ENCODE measurements around the gene DAP.

DAP gene

GRCh38 chr5:10709409-10709808 lies 51.6 kb downstream of the DAP start:
- no peak for DNase-seq (ENCODE audit: low spot score)

- DNase-seq (ENCODE audit: low spot score) = no peak
Observed at GRCh38 chr5:10708189-10708944, 52.7 kb downstream of the DAP start.

GRCh38 chr5:10707198-10708142 lies 53.6 kb downstream of the DAP start:
- DNase-seq (ENCODE audit: low spot score) = no peak

DNA sequence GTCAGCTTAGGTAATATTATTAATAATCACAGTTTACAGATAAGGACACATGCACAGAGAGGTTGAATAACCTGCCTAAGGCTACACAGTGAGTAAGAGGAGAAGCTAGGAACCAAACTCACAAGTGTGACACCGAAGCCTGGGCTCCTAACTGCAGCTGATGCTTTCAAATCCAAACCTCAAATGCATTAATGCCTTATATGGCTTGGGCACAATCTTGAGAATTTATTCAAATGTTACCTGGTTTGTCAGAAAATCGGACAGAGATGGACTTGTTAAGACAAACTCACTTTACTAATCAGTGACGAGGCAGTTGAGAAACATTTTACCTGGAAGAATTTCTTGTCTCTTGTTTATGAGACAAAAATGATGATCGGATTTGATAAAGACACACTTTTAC lies 54.7 kb downstream of the DAP start:
- no peak for DNase-seq (ENCODE audit: low spot score)

GRCh38 chr5:10705747-10706146 lies 55.3 kb downstream of the DAP start:
- DNase-seq (ENCODE audit: low spot score) = no peak

DNA sequence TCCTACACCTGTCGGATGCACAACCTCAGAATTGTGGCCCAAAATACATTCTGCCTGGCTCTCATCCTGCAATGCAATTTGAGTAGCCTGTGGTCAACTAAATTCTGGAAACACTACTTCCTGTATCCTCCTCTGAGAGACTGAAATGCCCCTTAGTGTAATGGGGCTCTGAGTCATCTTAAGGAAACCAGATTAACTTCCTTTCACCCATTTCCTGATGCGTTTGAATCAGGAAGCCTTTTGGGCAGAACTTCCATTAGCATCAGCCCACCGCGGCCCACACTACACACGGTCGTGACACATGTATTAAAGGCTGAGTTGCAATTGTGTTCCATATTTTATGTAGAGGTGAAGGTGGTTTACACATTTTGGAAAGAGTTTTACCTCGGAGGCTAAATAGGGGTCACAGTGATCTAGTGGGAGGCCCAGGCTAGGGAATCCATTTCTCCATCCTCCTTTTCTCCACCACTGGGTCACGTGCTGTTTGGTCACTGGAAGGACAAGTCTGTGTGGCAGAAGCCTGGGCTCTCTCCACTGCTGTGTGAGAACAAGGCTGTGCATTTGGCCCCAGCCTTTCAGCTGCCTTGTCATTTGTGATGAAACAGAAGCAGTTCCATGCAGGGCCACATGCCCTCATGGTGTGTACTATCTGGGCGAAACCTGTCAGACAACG lies 55.9 kb downstream of the DAP start:
- DNase-seq (ENCODE audit: low spot score) = no peak

DNA sequence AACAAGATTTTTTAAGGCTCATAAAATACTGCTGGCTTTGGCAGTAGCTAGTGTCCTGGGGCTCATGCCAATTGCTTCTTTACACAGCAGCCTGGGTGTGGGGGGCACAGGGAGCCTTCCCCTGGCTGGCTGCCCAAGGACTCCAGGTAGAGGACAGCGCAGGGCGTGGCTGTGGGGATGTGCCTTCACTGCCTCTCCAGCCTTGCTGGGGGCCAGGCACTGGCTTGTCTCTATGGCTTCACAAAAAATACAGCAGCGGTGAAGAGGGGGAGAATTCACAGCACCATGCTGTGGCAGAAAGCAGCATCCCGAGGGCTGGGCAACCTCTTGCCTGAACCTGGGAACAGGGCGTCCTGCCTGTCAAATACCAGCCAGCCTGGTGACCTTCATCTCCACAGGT lies 57.4 kb downstream of the DAP start:
- DNase-seq (ENCODE audit: low spot score) = no peak

DNA sequence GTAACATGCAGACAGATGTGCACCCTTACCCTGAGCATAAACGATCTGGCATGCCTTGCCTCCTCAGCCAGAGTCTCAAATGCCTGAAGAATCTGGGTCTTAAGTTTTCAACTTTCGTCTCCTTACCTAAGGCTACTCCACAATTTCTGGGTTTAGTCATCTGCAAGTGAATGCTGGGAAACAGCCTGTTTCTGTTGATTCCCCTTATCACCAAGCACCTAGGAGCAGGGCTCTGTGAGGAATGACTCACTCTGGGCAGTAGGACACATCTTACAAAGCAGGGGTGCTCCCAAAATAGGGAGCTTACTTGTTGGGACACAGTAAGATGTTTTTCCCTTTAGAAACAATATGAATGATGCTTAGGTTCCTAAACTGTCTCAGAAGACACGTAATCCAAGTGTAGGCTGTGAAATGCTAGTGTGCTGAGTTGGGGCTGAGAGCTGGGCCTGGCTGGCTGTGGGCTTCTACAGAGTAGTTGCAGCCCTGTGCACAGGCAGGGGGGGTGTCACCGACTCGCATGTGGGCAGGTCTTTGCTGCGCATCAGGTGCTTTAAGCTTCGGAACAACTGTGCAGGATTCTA lies 58.0 kb downstream of the DAP start:
- peak; percentile 67 for DNase-seq (ENCODE audit: low spot score)

- DNase-seq (ENCODE audit: low spot score) = peak; percentile 13
Observed at GRCh38 chr5:10702040-10702629, 58.9 kb downstream of the DAP start.

DNA sequence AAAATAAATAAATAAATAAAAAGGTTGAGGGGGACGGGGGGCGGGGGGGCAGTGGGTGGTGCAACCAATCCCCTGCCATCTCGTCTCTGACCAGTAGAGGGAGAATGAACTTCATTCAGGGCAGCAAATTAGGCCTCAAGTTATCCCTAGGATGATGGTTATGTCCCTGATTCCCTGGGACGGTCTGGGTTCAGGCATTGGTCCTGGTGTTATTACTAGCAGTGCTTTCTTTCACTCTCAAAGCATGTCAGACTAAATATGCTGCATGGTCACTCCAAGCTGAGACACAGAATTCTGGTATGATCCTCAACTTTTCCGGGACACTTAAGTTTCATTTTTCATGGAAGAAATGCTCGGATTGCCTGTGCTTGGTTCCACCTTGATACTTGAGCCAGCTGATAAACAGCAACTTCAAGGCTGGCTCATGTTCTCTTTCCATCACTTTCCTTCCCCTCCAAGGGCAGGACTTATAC lies 59.4 kb downstream of the DAP start:
- peak; percentile 56 for DNase-seq (ENCODE audit: low spot score)

DNA sequence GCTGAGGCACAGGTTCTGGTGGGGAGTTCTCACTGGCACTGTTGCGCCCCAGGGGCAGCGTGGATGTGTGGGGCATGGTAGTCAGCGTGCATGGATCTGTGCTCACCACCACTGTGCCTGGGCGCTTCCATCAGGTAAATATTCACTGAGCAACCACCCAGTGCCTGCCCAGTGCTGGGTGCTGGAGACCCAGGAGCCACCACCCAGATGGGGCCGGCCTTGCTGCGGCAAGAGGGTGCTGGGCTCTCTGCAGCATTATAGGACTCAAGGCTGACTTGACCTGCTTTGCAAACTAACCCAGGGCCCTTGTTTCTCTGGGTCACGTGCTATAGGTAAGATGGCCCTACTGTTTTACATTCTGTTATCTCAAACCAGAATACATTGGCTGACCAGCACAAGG lies 60.5 kb downstream of the DAP start:
- DNase-seq (ENCODE audit: low spot score) = no peak

GRCh38 chr5:10699987-10700386 lies 61.0 kb downstream of the DAP start:
- DNase-seq (ENCODE audit: low spot score) = no peak

DNA sequence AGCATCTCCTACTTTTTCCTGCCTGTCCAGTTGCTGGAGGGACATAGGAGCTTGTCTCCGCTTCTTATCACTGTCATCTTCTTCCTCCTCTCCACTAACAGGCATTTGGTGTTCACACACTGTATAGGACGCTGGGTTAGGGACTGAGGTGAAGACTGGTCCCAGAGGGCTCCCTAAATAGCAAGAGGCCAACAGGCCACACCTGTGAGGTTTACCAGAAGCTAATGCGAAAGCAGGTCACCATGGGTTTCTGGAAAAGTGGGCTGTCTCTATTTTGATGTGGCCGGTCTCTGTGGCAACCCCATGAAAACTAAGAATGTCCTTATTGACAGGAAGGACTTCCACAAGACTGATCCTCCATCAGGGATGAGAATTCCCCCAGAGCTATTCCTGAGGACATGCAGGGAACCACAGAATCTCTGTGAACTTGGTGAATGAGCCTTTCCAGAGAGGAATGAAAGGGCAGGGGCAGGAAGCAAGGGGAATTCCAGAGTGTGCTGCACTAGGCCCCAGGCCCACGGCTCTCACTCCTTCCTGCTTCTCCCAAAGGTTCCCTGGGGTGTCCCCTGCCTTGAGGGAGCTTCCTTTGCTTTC lies 61.7 kb downstream of the DAP start:
- DNase-seq (ENCODE audit: low spot score) = no peak

- no peak for DNase-seq (ENCODE audit: low spot score)
Observed at GRCh38 chr5:10695759-10696543, 65.1 kb downstream of the DAP start.

DNA sequence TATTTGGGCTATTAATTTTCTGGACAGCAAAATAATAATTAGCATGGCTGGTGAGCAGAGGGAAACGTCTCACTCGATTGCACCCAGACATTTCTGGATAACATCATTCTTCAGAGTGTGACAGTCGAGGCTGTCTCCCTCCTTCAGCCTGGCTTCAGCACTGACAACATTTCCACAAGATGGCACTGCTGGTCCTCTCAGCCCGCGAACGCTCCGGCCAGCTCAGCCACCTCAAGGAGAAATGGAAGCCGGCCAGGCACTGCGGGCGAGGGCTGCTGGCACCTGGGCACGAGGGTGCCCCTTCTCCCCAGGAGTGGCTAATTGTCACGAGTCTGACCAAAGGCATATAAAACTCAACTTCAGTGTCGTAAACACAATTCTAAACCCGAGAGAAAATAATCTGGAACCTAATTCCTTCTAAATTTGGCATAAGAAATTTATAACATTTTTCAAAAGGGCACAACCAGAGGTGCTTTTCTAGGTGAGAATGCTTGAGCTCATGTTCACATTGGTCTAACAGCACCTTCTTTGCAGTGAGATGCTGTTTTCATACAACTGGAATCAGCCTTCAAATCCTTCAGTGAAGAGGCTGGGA lies 65.9 kb downstream of the DAP start:
- peak; percentile 66 for DNase-seq (ENCODE audit: low spot score)

DNA sequence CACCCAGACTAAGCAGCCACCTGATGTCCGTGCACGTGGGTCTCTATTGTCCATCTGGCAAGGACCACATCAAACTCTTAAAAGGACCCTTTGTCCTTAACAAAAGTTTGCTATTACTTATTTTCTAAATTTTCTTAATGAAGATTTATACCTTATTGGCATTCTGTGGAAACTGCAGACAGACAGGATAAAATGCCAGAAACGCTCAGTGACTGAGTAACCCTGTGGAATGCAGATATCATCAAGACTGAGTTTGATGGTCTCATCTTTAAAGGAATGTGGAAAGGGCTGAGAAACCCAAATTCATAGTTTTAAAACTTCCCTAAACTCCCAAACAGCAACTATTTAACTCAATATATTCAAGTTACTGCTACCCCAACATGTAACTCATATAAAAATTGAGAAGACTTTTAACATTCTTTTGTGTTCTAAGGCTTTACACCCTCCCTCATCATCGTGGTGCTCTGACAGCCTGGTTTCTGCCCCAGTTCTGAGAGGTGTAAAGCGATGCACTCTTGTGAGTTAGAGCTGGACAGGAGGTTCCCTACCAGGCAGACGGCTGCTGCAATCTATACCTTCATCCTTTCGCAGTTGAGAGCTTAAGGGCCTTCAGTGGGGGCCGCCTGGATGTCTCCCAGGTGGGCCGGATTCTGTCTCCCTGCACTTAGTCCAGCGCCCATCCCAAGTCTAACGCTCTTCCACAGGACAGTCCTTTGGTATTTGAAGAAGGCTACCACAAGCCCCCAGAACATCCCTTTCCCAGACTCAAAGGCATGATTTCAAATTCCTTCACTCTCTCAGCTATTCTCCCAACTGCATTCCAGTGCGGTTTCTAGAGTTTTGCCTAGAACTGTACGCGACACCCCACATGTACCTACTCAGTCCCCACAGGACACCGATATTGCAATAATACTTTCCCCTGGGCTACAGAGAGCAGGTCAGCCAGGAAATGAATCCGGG lies 68.9 kb downstream of the DAP start:
- no peak for DNase-seq (ENCODE audit: low spot score)

DNA sequence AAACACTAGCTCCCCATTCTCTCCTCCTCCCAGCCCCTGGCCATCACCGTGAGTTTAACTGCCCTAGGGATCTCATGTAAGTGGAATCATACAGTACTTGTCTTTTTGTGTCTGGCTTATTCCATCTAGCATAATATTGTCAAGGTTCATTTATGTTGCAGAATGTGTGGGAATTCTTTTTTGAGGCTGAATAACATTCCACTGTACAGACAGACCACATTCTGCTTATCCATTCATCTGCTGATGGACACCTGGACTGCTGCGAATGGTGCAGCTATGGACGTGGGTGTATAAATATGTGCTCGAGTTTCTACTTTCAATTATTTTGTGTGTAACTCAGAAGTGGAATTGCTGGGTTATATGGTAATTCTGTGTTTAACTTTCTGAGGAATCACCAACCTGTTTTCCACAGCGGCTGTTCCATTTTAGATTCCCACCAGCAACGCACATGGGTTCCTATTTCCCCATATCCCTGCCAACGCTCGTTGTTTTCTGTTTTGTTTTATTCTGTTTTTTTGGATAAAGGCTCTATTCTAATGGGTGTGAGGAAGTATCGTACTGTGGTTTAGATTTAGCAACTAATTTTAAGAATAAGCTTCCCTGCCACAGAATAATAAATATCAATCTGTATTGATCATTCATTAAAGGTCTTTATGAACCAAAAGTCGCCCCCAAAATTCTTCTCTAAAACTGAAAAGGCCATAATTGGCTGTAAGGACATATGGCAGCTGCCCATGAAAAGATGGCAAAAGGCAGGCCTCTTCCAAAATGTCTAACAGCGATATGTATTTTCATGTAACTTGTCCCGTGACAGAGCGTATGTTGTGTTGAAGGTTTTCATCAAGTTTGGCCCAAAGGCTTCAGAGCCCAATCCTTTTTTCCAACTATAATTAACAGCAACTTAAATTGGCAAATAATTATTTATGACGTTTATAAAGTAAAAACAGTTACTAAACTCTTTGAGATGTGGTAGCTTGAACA lies 70.3 kb downstream of the DAP start:
- no peak for DNase-seq (ENCODE audit: low spot score)

All from hematopoietic multipotent progenitor cell treated with erythropoietin and hydrocortisone succinate and interleukin-3 and kit ligand, for 15 days (in vitro differentiated cells).